HEK293 (cell line): ENCODE measurements around the gene DDTL.

Experiments used
- CTCF ChIA-PET: fragments of 350-600 bp; formaldehyde crosslinking; extraction: SDS; loops from one replicate; lab custom pipeline; 2021; ENCODE audit warnings: antibody characterized with exemption; lab: Yijun Ruan, JAX
- POLR2A ChIA-PET: fragments of 300-600 bp; formaldehyde crosslinking; extraction: SDS; loops from one replicate; lab custom pipeline; 2020; ENCODE audit warnings: antibody characterized with exemption, inconsistent platforms; lab: Yijun Ruan, JAX
- H3K27ac ChIP-seq: fragments of 200-500 bp; sonication (Bioruptor generic); 2 replicates; pipeline ENCODE4 v1.5.1; 2014; ENCODE audit warnings: low read depth, low read length, control low read depth, inconsistent platforms; ENCODE audit errors: extremely low read depth
- H3K36me3 ChIP-seq, 2 experiments: fragments of 200-500 bp in 1 of 2; sonication (Bioruptor generic) in 1 of 2; 1 replicate in 1 of 2; 2 replicates in 1 of 2; pipeline ENCODE4 v1.5.1; 2014 to 2017; ENCODE audit warnings: inconsistent platforms in 2 of 2, low read length in 2 of 2; ENCODE audit not compliant: control insufficient read depth in 2 of 2, insufficient read depth in 1 of 2
- H3K4me1 ChIP-seq: fragments of 200-500 bp; sonication (Bioruptor generic); 2 replicates; pipeline ENCODE4 v1.5.1; 2014; ENCODE audit warnings: mild to moderate bottlenecking, low read length, inconsistent platforms; ENCODE audit not compliant: control insufficient read depth, insufficient read depth
- H3K4me3 ChIP-seq: 2 replicates; pipeline ENCODE4 v1.5.1; 2011; ENCODE audit warnings: low read depth, mild to moderate bottlenecking, control low read depth, low read length, moderate library complexity
- H3K9me3 ChIP-seq: fragments of 200-500 bp; sonication (Bioruptor generic); 2 replicates; pipeline ENCODE4 v1.5.1; 2014; ENCODE audit warnings: low read depth, low read length, inconsistent platforms; ENCODE audit not compliant: control insufficient read depth, insufficient read depth
- PBX3 ChIP-seq: sonication (generic); formaldehyde crosslinking; IDR thresholded peaks from 2 replicates; pipeline ENCODE4 v1.8.1; 2022; ENCODE audit warnings: mild to moderate bottlenecking, moderate library complexity, missing genetic modification reagents
- REST ChIP-seq: fragments of 450-650 bp; formaldehyde crosslinking; IDR thresholded peaks from 2 replicates; pipeline ENCODE4 v1.5.1; 2016; ENCODE audit warnings: missing biosample characterization, missing genetic modification characterization
- SETDB1 ChIP-seq: IDR thresholded peaks from one replicate; pipeline ENCODE4 v1.6.1; 2017; ENCODE audit warnings: mild to moderate bottlenecking, low read length, moderate library complexity, mixed read lengths; ENCODE audit not compliant: insufficient read length
- SP7 ChIP-seq: fragments of 450-650 bp; formaldehyde crosslinking; IDR thresholded peaks from 2 replicates; pipeline ENCODE4 v1.5.1; 2016; ENCODE audit warnings: missing biosample characterization, missing genetic modification characterization
- ZBTB26 ChIP-seq: fragments of 450-650 bp; formaldehyde crosslinking; optimal IDR thresholded peaks from 2 replicates; pipeline ENCODE3; 2016; ENCODE audit warnings: missing biosample characterization, mild to moderate bottlenecking, missing genetic modification characterization
- ZEB2 ChIP-seq: fragments of 450-650 bp; formaldehyde crosslinking; IDR thresholded peaks from 2 replicates; pipeline ENCODE4 v1.5.1; 2016; ENCODE audit warnings: missing biosample characterization, missing genetic modification characterization
- ZNF121 ChIP-seq: fragments of 450-650 bp; formaldehyde crosslinking; IDR thresholded peaks from 2 replicates; pipeline ENCODE4 v1.5.1; 2016; ENCODE audit warnings: missing biosample characterization, missing genetic modification characterization
- ZNF146 ChIP-seq: fragments of 450-650 bp; formaldehyde crosslinking; IDR thresholded peaks from 2 replicates; pipeline ENCODE4 v1.5.1; 2016; ENCODE audit warnings: missing biosample characterization, missing genetic modification characterization
- ZNF175 ChIP-seq: fragments of 450-650 bp; formaldehyde crosslinking; IDR thresholded peaks from 2 replicates; pipeline ENCODE4 v1.5.1; 2016; ENCODE audit warnings: missing biosample characterization, missing genetic modification characterization
- ZNF239 ChIP-seq: fragments of 450-650 bp; formaldehyde crosslinking; IDR thresholded peaks from 2 replicates; pipeline ENCODE4 v1.5.1; 2016; ENCODE audit warnings: missing biosample characterization, missing genetic modification characterization
- ZNF292 ChIP-seq: fragments of 450-650 bp; formaldehyde crosslinking; IDR thresholded peaks from 2 replicates; pipeline ENCODE4 v1.5.1; 2016; ENCODE audit warnings: low read depth, missing biosample characterization, missing genetic modification characterization, borderline replicate concordance
- ZNF324 ChIP-seq: fragments of 450-650 bp; formaldehyde crosslinking; IDR thresholded peaks from 2 replicates; pipeline ENCODE4 v1.5.1; 2016; ENCODE audit warnings: missing biosample characterization, missing genetic modification characterization
- ZNF335 ChIP-seq: fragments of 450-650 bp; formaldehyde crosslinking; conservative IDR thresholded peaks from 2 replicates; pipeline ENCODE4 v1.5.1; 2016; ENCODE audit warnings: missing biosample characterization, missing genetic modification characterization
- ZNF350 ChIP-seq: fragments of 450-650 bp; formaldehyde crosslinking; IDR thresholded peaks from 2 replicates; pipeline ENCODE4 v1.5.0; 2017; ENCODE audit warnings: missing biosample characterization, mild to moderate bottlenecking, missing genetic modification characterization
- ZNF394 ChIP-seq: fragments of 450-650 bp; formaldehyde crosslinking; IDR thresholded peaks from 2 replicates; pipeline ENCODE4 v1.5.1; 2016; ENCODE audit warnings: missing biosample characterization, missing genetic modification characterization, mild to moderate bottlenecking, moderate library complexity, borderline replicate concordance
- ZNF580 ChIP-seq: fragments of 450-650 bp; formaldehyde crosslinking; IDR thresholded peaks from 2 replicates; pipeline ENCODE4 v1.5.1; 2016; ENCODE audit warnings: missing biosample characterization, missing genetic modification characterization
- ZNF629 ChIP-seq: fragments of 450-650 bp; formaldehyde crosslinking; IDR thresholded peaks from 2 replicates; pipeline ENCODE4 v1.5.1; 2017; ENCODE audit warnings: missing biosample characterization, missing genetic modification characterization
- ZNF639 ChIP-seq: fragments of 450-650 bp; formaldehyde crosslinking; IDR thresholded peaks from 2 replicates; pipeline ENCODE4 v1.5.1; 2016; ENCODE audit warnings: missing biosample characterization, missing genetic modification characterization
- ZNF677 ChIP-seq: fragments of 450-650 bp; IDR thresholded peaks from 2 replicates; pipeline ENCODE4 v1.5.0; 2018; ENCODE audit warnings: missing biosample characterization, mild to moderate bottlenecking, missing genetic modification characterization, moderate library complexity
- ZNF768 ChIP-seq: fragments of 450-650 bp; formaldehyde crosslinking; IDR thresholded peaks from 2 replicates; pipeline ENCODE4 v1.5.1; 2018; ENCODE audit warnings: missing biosample characterization, mild to moderate bottlenecking, missing genetic modification characterization
- ZXDB ChIP-seq: fragments of 450-650 bp; formaldehyde crosslinking; IDR thresholded peaks from 2 replicates; pipeline ENCODE4 v1.5.1; 2016; ENCODE audit warnings: missing biosample characterization, missing genetic modification characterization

Gene DDTL

GRCh38 chr22:24011735-24012068 is 45.0 kb downstream of the DDTL start:
- ChIA-PET POLR2A (interaction anchor here (1.0 to 1.4 kb wide), 2 partner anchors 34 to 543 kb away, joined by 3 to 5 read pairs; partner anchors contain the start of gene GUCD1), CTCF (interaction anchor here (0.6 to 0.9 kb wide), 2 partner anchors 100 to 142 kb away, joined by 3 to 4 read pairs; no protein-coding TSS in a partner anchor)
- Histone ChIP-seq H3K4me3 (peak overlapping the region; percentile 85), H3K27ac (peak overlapping the region; percentile 72), H3K36me3 (peaks cover 0 to 2% of the 10 kb centered on the region in 2 experiments; a peak in 2 of 3 replicates), H3K9me3 (no peaks in the 10 kb centered on the region), H3K4me1 (no peaks in the 10 kb centered on the region)
- TF ChIP-seq ZXDB (tag by site-specific recombination) = peak; percentile 16; the same call in 1 of the 2 replicates
- TF ChIP-seq SP7 (tag by site-specific recombination) = 0 out of 2 replicates have a peak, but pooled peaks have one; percentile 1
- no peak for TF ChIP-seq ZNF394 (tag by site-specific recombination)
- peak; percentile 24 for TF ChIP-seq ZNF335 (tag by site-specific recombination)
- peak; percentile 50; the same call in 1 of the 2 replicates for TF ChIP-seq ZEB2 (tag by site-specific recombination)

GRCh38 chr22:24016156-24016555 is 49.5 kb downstream of the DDTL start:
- Histone ChIP-seq H3K27ac (no peak overlapping the region), H3K9me3 (no peaks in the 10 kb centered on the region), H3K4me1 (no peaks in the 10 kb centered on the region), H3K36me3 (peaks cover 5 to 8% of the 10 kb centered on the region in 2 experiments; a peak in 2 of 3 replicates), H3K4me3 (no peak overlapping the region)
- TF ChIP-seq ZNF146 (tag by site-specific recombination) (peak; percentile 89), ZNF292 (tag by site-specific recombination) (no peak), ZNF239 (no peak), ZBTB26 (no peak), ZNF639 (tag by site-specific recombination) (no peak), SETDB1 (no peak), ZNF350 (tag by site-specific recombination) (no peak), ZNF580 (tag by site-specific recombination) (peak; percentile 61; the same call in 1 of the 2 replicates)
- CTCF ChIA-PET = interaction anchor here (1.2 kb wide), 1 partner anchor 141 kb away, joined by 3 read pairs; no protein-coding TSS in a partner anchor
- POLR2A ChIA-PET = interaction anchor here (0.6 kb wide), 1 partner anchor 254 kb away, joined by 4 read pairs; the partner anchor contains the start of gene C22orf15

GRCh38 chr22:24021304-24021703 is 54.6 kb downstream of the DDTL start:
- ChIA-PET CTCF (no interaction called here), POLR2A (no interaction called here)
- Histone ChIP-seq H3K27ac (no peak overlapping the region), H3K4me3 (no peak overlapping the region), H3K9me3 (no peaks in the 10 kb centered on the region)
- TF ChIP-seq ZNF121 (tag by site-specific recombination) (peak; percentile 95), ZNF768 (tag by site-specific recombination) (no peak), PBX3 (CRISPR knock-in tag) (no peak), ZNF677 (no peak), REST (tag by site-specific recombination) (no peak), ZNF175 (tag by site-specific recombination) (no peak), ZNF324 (no peak), ZNF629 (tag by site-specific recombination) (no peak)
- TF ChIP-seq, all 188 proteins: peak for 1
- H3K4me1 ChIP-seq = 0 out of 2 replicates have a peak, but pooled peaks cover 7% of the 10 kb centered on the region
- peaks cover 8 to 11% of the 10 kb centered on the region in 2 experiments; a peak in 2 of 3 replicates for H3K36me3 ChIP-seq
